PC-3 (cell line): ENCODE measurements around the gene KDM3B.

Experiments
- CTCF ChIP-seq: fragments of 300-600 bp; sonication (generic); conservative IDR thresholded peaks from 2 replicates; pipeline ENCODE4 v1.5.1; 2017; ENCODE audit warnings: antibody characterized with exemption, low read depth, mild to moderate bottlenecking, low read length
- EZH2 ChIP-seq: fragments of 300-600 bp; sonication (generic); IDR thresholded peaks from one replicate; pipeline ENCODE4 v1.6.1; 2017; ENCODE audit warnings: antibody characterized with exemption, mild to moderate bottlenecking, low read length; ENCODE audit not compliant: unreplicated experiment
- EZH2phosphoT487 ChIP-seq: fragments of 300-600 bp; sonication (generic); IDR thresholded peaks from 2 replicates; pipeline ENCODE4 v1.6.1; 2018; ENCODE audit warnings: mild to moderate bottlenecking, antibody characterized with exemption, low read length, borderline replicate concordance

DNA sequence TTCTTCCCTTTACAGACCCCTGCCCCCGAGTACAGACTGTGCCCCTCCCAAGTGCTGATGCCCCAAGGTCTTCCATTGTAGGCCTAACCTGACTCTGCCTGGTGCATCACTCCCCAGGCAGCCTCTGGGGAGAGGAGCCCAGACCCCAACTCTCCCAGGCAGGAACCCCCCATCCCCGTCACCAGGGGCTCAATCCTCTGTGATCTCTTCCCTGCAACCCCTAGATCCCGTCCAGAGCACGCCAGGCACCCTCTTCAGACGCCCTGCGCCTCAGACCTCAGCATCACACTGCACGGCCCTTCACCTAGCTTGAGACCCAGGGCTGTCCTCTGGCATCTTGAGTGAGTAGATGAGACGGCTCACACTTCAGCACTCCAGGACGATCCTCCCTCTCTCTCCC is 106.4 kb downstream of the KDM3B start:
- no peak for TF ChIP-seq CTCF
- TF ChIP-seq EZH2phosphoT487: no peak
- TF ChIP-seq EZH2: no peak
